K562 (cell line): ENCODE measurements around the gene PRKAR1B.

Experiments
- CBFA2T2 ChIP-seq: fragments of 450-650 bp; conservative IDR thresholded peaks from 2 replicates; pipeline ENCODE4 v1.6.1; 2017; ENCODE audit warnings: mild to moderate bottlenecking
- ELF4 ChIP-seq: fragments of 450-650 bp; formaldehyde crosslinking; IDR thresholded peaks from 2 replicates; pipeline ENCODE4 v1.4.0; 2022; ENCODE audit warnings: missing genetic modification characterization
- TF ChIP-seq, protein P1 (sequence below), 3 experiments: IDR thresholded peaks in 2 of 3; conservative IDR thresholded peaks in 1 of 3; 2 replicates each; pipeline ENCODE4 v1.5.1; 2011 to 2012; ENCODE audit warnings: low read length in 3 of 3, mild to moderate bottlenecking in 3 of 3, control low read depth in 2 of 3, improper control_type of control experiment in 1 of 3, inconsistent platforms in 1 of 3, low read depth in 1 of 3, mixed read lengths in 1 of 3, moderate library complexity in 1 of 3; ENCODE audit not compliant: insufficient read depth in 2 of 3

DNA sequence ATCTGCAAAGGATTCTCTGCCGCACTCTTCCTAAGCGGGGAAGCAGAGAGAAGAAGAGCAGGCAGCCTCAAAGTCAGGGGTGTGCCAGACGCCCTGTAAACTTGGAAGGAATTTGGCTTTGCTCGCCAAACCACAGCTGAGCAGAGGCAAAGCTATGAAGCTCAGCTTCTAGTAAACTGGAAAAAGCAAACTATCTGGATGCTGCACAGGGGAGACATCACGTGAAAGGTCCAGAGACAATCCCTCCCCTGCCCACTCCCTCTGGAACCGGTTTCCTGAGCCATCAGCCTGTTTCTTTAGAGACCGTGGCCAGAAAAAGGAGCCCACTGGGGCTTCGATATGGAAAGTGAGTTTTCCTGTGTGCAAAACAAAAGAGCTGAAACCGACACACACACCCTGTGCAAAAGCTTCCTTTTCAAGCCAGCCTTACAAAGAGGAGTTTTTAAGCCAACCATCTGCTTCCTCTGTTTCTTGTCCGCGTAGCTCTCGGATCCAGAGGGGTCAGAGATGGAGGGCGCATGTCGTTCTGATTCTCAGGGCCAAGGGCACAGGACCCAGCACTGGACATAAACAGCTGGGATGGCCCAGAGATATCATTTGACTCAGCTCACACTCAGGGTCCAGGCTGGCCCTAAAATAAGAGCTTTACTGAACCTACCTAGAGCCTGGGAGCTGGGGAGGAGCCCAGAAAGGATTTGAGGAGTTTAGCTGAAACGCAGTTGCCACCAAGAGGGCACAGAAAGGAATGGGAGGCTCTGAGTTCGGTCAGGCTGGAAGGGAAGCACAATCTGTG lies 58.7 kb downstream of the PRKAR1B start:
- TF ChIP-seq ELF4 (CRISPR knock-in tag) = no peak
- TF ChIP-seq, protein P1, sequence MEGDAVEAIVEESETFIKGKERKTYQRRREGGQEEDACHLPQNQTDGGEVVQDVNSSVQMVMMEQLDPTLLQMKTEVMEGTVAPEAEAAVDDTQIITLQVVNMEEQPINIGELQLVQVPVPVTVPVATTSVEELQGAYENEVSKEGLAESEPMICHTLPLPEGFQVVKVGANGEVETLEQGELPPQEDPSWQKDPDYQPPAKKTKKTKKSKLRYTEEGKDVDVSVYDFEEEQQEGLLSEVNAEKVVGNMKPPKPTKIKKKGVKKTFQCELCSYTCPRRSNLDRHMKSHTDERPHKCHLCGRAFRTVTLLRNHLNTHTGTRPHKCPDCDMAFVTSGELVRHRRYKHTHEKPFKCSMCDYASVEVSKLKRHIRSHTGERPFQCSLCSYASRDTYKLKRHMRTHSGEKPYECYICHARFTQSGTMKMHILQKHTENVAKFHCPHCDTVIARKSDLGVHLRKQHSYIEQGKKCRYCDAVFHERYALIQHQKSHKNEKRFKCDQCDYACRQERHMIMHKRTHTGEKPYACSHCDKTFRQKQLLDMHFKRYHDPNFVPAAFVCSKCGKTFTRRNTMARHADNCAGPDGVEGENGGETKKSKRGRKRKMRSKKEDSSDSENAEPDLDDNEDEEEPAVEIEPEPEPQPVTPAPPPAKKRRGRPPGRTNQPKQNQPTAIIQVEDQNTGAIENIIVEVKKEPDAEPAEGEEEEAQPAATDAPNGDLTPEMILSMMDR (IDR thresholded peaks at IDR 0.05 in 2 of 3, conservative IDR thresholded peaks at IDR 0.05 in 1 of 3; ENCODE audit: insufficient read depth in 2 of 3, low read depth in 1 of 3, low read length in 3 of 3) = no peak
- no peak for TF ChIP-seq CBFA2T2
